H1 (cell line): Measurements from ENCODE around the gene PKD2L2. TPM values are rescaled to one million over a fixed set of nuclear protein-coding genes. Genes with fewer than 3 reads are reported as not detected.
A peak's percentile ranks its signal among the peaks of the same experiment; 100 is the strongest.

Experiments
- CTCF ChIA-PET: fragments of 300-600 bp; sonication (Branson Sonifier 250); formaldehyde crosslinking; loops from one replicate; lab custom pipeline; 2021; ENCODE audit not compliant: partially characterized antibody; lab: Charles Lee
- POLR2A ChIA-PET: fragments of 300-600 bp; sonication (Branson Sonifier 250); formaldehyde crosslinking; loops from one replicate; lab custom pipeline; 2021; ENCODE audit warnings: inconsistent platforms; ENCODE audit not compliant: partially characterized antibody; lab: Charles Lee
- DNase-seq, 2 experiments: peaks; one replicate each; pipeline versions ENCODE4 v3.0.0 to v3.0.0-alpha.2; 2010 to 2022; ENCODE audit warnings: low spot score in 2 of 2, low read depth in 1 of 2, mixed read lengths in 1 of 2
- FAIRE-seq: peaks from 2 replicates; lab custom pipeline; 2011; peaks lifted over from hg19 to GRCh38; lab: Jason Lieb, UNC
- H2AFZ ChIP-seq: 2 replicates; pipeline ENCODE4 v1.8.1; 2012; ENCODE audit warnings: low read length, inconsistent platforms
- H2AK5ac ChIP-seq: 2 replicates; pipeline ENCODE4 v1.6.1; 2013; ENCODE audit warnings: low read depth, low read length
- H2BK120ac ChIP-seq: replicated peaks from 2 replicates; pipeline ENCODE3; 2013; ENCODE audit warnings: low read depth, low read length, inconsistent platforms
- H2BK12ac ChIP-seq: 2 replicates; pipeline ENCODE4 v1.6.1; 2013; ENCODE audit warnings: low read depth, low read length
- H2BK15ac ChIP-seq: 2 replicates; pipeline ENCODE4 v1.6.1; 2013; ENCODE audit warnings: low read length
- H2BK20ac ChIP-seq: 2 replicates; pipeline ENCODE4 v1.6.1; 2013; ENCODE audit warnings: low read length
- H2BK5ac ChIP-seq: 2 replicates; pipeline ENCODE4 v1.6.1; 2013; ENCODE audit warnings: low read depth, low read length
- H3K14ac ChIP-seq: 2 replicates; pipeline ENCODE4 v1.6.1; 2013; ENCODE audit warnings: inconsistent platforms; ENCODE audit not compliant: insufficient read length
- H3K18ac ChIP-seq: 2 replicates; pipeline ENCODE4 v1.6.1; 2013; ENCODE audit warnings: low read length; ENCODE audit errors: extremely low read depth
- H3K23ac ChIP-seq: 2 replicates; pipeline ENCODE4 v1.6.1; 2013; ENCODE audit warnings: inconsistent platforms; ENCODE audit not compliant: insufficient read length
- H3K23me2 ChIP-seq: 2 replicates; pipeline ENCODE4 v1.6.1; 2013; ENCODE audit warnings: low read depth, low read length
- H3K27ac ChIP-seq: 2 replicates; pipeline ENCODE4 v1.6.1; 2011; ENCODE audit warnings: low read depth, low read length, inconsistent platforms
- H3K27me3 ChIP-seq, 4 experiments: replicated peaks in 1 of 4; 1 replicate in 1 of 4; 2 replicates in 3 of 4; pipeline versions ENCODE4 v1.6.1 to v1.8.1; 2011 to 2013; ENCODE audit warnings: low read length in 3 of 4, mild to moderate bottlenecking in 3 of 4, inconsistent platforms in 2 of 4, mixed read lengths in 2 of 4, moderate library complexity in 1 of 4; ENCODE audit not compliant: control insufficient read depth in 3 of 4, insufficient read depth in 3 of 4; ENCODE audit errors: extremely low read depth in 1 of 4
- H3K36me3 ChIP-seq, 4 experiments: 2 replicates each; pipeline versions ENCODE4 v1.6.1 to v1.8.1; 2011 to 2013; ENCODE audit warnings: mild to moderate bottlenecking in 4 of 4, low read length in 3 of 4, moderate library complexity in 2 of 4, control low read depth in 1 of 4, inconsistent platforms in 1 of 4; ENCODE audit not compliant: insufficient read depth in 4 of 4, control insufficient read depth in 2 of 4
- H3K4ac ChIP-seq: replicated peaks from 2 replicates; pipeline ENCODE3; 2013; ENCODE audit warnings: low read length, low read depth, mixed read lengths, inconsistent platforms; ENCODE audit not compliant: insufficient read length
- H3K4me1 ChIP-seq, 4 experiments: replicated peaks in 1 of 4; 1 replicate in 1 of 4; 2 replicates in 3 of 4; pipeline versions ENCODE4 v1.6.1 to v1.8.1; 2011 to 2013; ENCODE audit warnings: low read length in 3 of 4, inconsistent platforms in 2 of 4, mixed read lengths in 1 of 4; ENCODE audit not compliant: insufficient read depth in 4 of 4, control insufficient read depth in 3 of 4
- H3K4me2 ChIP-seq, 2 experiments: 2 replicates each; pipeline versions ENCODE4 v1.6.1 to v1.8.1; 2011 to 2013; ENCODE audit warnings: low read depth in 2 of 2, low read length in 2 of 2, control low read depth in 1 of 2, inconsistent platforms in 1 of 2, mild to moderate bottlenecking in 1 of 2; ENCODE audit not compliant: insufficient read depth in 1 of 2
- H3K4me3 ChIP-seq, 4 experiments: fragments of 200-600, 300-600 bp in 1 of 4; sonication (generic), shearing (Covaris generic), sonication (Bioruptor Twin) in 1 of 4; 2 replicates each; pipeline versions ENCODE4 v1.5.1 to v1.8.1; 2011 to 2016; ENCODE audit warnings: low read length in 4 of 4, low read depth in 3 of 4, control low read depth in 2 of 4, inconsistent platforms in 2 of 4, mild to moderate bottlenecking in 2 of 4, mixed read lengths in 1 of 4, moderate library complexity in 1 of 4; ENCODE audit not compliant: insufficient read depth in 2 of 4; ENCODE audit errors: extremely low read depth in 1 of 4
- H3K56ac ChIP-seq: replicated peaks from 2 replicates; pipeline ENCODE3; 2013; ENCODE audit warnings: low read depth, mild to moderate bottlenecking, mixed read lengths, low read length, inconsistent platforms; ENCODE audit not compliant: insufficient read length
- H3K79me1 ChIP-seq: 2 replicates; pipeline ENCODE4 v1.6.1; 2013; ENCODE audit warnings: low read depth, low read length, control low read depth
- H3K79me2 ChIP-seq, 2 experiments: 2 replicates each; pipeline versions ENCODE4 v1.6.1 to v1.8.1; 2012 to 2013; ENCODE audit warnings: low read length in 2 of 2, mild to moderate bottlenecking in 2 of 2, inconsistent platforms in 1 of 2; ENCODE audit not compliant: insufficient read depth in 2 of 2, control insufficient read depth in 1 of 2
- H3K9ac ChIP-seq, 4 experiments: replicated peaks in 1 of 4; 1 replicate in 1 of 4; 2 replicates in 3 of 4; pipeline versions ENCODE4 v1.6.1 to v1.8.1; 2011 to 2013; ENCODE audit warnings: low read depth in 3 of 4, low read length in 3 of 4, control low read depth in 2 of 4, mild to moderate bottlenecking in 2 of 4, moderate library complexity in 2 of 4, inconsistent platforms in 1 of 4; ENCODE audit errors: extremely low read depth in 1 of 4
- H3K9me3 ChIP-seq, 2 experiments: 2 replicates each; pipeline versions ENCODE4 v1.6.1 to v1.8.1; 2012 to 2013; ENCODE audit warnings: mild to moderate bottlenecking in 2 of 2, moderate library complexity in 2 of 2, control low read depth in 1 of 2, inconsistent platforms in 1 of 2, low read depth in 1 of 2, low read length in 1 of 2, mixed read lengths in 1 of 2; ENCODE audit not compliant: insufficient read depth in 2 of 2
- H4K20me1 ChIP-seq, 2 experiments: replicated peaks in 1 of 2; 2 replicates each; pipeline versions ENCODE3 to v1.8.1; 2011 to 2013; ENCODE audit warnings: inconsistent platforms in 2 of 2, low read length in 2 of 2, mild to moderate bottlenecking in 1 of 2; ENCODE audit not compliant: insufficient read depth in 2 of 2, control insufficient read depth in 1 of 2
- H4K5ac ChIP-seq: 2 replicates; pipeline ENCODE4 v1.6.1; 2013; ENCODE audit warnings: low read length, low read depth, mixed read lengths, inconsistent platforms; ENCODE audit not compliant: insufficient read length
- H4K8ac ChIP-seq: 2 replicates; pipeline ENCODE4 v1.8.0; 2013; ENCODE audit warnings: mild to moderate bottlenecking, moderate library complexity, low read length, inconsistent platforms; ENCODE audit not compliant: insufficient read depth; ENCODE audit errors: extremely low read depth
- H4K91ac ChIP-seq: replicated peaks from 2 replicates; pipeline ENCODE3; 2013; ENCODE audit warnings: low read length, mixed read lengths, inconsistent platforms; ENCODE audit not compliant: insufficient read length
- CTCF ChIP-seq, 3 experiments: IDR thresholded peaks; 1 replicate in 2 of 3; 2 replicates in 1 of 3; pipeline versions ENCODE4 v1.5.1 to v1.6.1; 2011; ENCODE audit warnings: low read length in 3 of 3, mild to moderate bottlenecking in 3 of 3, inconsistent platforms in 2 of 3, low read depth in 1 of 3, moderate library complexity in 1 of 3; ENCODE audit not compliant: insufficient read depth in 1 of 3; ENCODE audit errors: control extremely low read depth in 1 of 3
- RAD21 ChIP-seq, 2 experiments: IDR thresholded peaks in 1 of 2; conservative IDR thresholded peaks in 1 of 2; 2 replicates each; pipeline ENCODE4 v1.6.1; 2011; ENCODE audit warnings: low read depth in 2 of 2, low read length in 2 of 2, improper control_type of control experiment in 1 of 2, inconsistent platforms in 1 of 2, mild to moderate bottlenecking in 1 of 2, moderate library complexity in 1 of 2
- TAF1 ChIP-seq: IDR thresholded peaks from 2 replicates; pipeline ENCODE4 v1.6.1; 2011; ENCODE audit warnings: mild to moderate bottlenecking, low read depth, low read length
- WGBS, 2 experiments: shearing (Covaris generic) in 1 of 2; methylation state at CpG; one replicate each; pipeline versions ENCODE4 v1.1.6 to v1.1.7; 2013 to 2015; ENCODE audit warnings: low lambda C conversion rate in 2 of 2, mixed read lengths in 2 of 2, inconsistent platforms in 1 of 2, low coverage in 1 of 2, missing lambda C conversion rate in 1 of 2; ENCODE audit not compliant: insufficient replicate concordance in 2 of 2, insufficient coverage in 1 of 2, insufficient read length in 1 of 2; ENCODE audit errors: extremely low coverage in 1 of 2, missing lambda C conversion rate in 1 of 2; 5-methylcytosine and 5-hydroxymethylcytosine counted together
- polyA plus RNA-seq, 7 experiments: library from polyadenylated mRNA; depleted of rRNA in 3 of 7; stranded (reverse) in 5 of 7; unstranded in 2 of 7; fragments of >200 nt in 5 of 7; fragments of 200-250 nt in 2 of 7; gene quantifications; 1 replicate in 5 of 7; 2 replicates in 1 of 7; 4 replicates in 1 of 7; pipeline versions ENCODE4 v1.2.1 to v1.2.3, GENCODE V29; 2011 to 2013; ENCODE audit warnings: missing spikeins in 2 of 7, mixed read lengths in 2 of 7
- total RNA-seq: library from RNA; stranded (reverse); fragmentation: NEBNext Ultra II Directional; extraction: Animal tissue kit (Norgen Biotek cat#: 25700); gene quantifications from 2 replicates; pipeline ENCODE4 v1.2.1, GENCODE V29; 2021

Gene PKD2L2
- total and polyA plus RNA-seq, 2 of the 8 experiments (the other 6 are each of a cell fraction or from before 2014, with no cell fraction given): not detected

GRCh38 chr5:137923856-137924255, 34.6 kb downstream of the PKD2L2 start:
- no peak for FAIRE-seq
- no peak overlapping the region for H2AFZ ChIP-seq
- no peak overlapping the region for H3K18ac ChIP-seq
- no peaks in the 10 kb centered on the region for H3K79me1 ChIP-seq
- no peaks in the 10 kb centered on the region for H3K9me3 ChIP-seq
- WGBS, 2 experiments: 84% methylated on average over 4 of the region's 4 CpGs; no CpG with 5 or more reads in 1 of the 2 experiments
- no peak overlapping the region for H2BK12ac ChIP-seq
- H3K79me2 ChIP-seq: no peaks in the 10 kb centered on the region
- ChIA-PET POLR2A (no interaction called here), CTCF (interaction anchor here (0.9 to 1.1 kb wide), 2 partner anchors 11 to 57 kb away, joined by 3 read pairs; no protein-coding TSS in a partner anchor)
- no peak overlapping the region for H3K14ac ChIP-seq
- H2BK120ac ChIP-seq: no peak overlapping the region
- no peak overlapping the region for H3K4ac ChIP-seq
- no peaks in the 10 kb centered on the region for H3K4me1 ChIP-seq
- no peak overlapping the region for H3K4me3 ChIP-seq
- no peaks in the 10 kb centered on the region for H3K27me3 ChIP-seq
- no peak overlapping the region for H3K56ac ChIP-seq
- H4K91ac ChIP-seq: no peak overlapping the region
- no peak overlapping the region for H3K9ac ChIP-seq
- no peak for DNase-seq
- H3K4me2 ChIP-seq: no peak overlapping the region
- TF ChIP-seq RAD21 (IDR thresholded peaks at IDR 0.05 in 1 of 2, conservative IDR thresholded peaks at IDR 0.05 in 1 of 2; ENCODE audit: low read depth in 2 of 2, low read length in 2 of 2) (0 out of 4 replicates have a peak, but pooled peaks of 1 of the 2 experiments have one; percentile 6), TAF1 (no peak), CTCF (IDR thresholded peaks at IDR 0.05; ENCODE audit: control extremely low read depth in 1 of 3, insufficient read depth in 1 of 3, low read depth in 1 of 3, low read length in 3 of 3) (peak in 1 of 3 experiments; percentile 2; a peak in 1 of 4 replicates)
- no peak overlapping the region for H4K5ac ChIP-seq
- no peak overlapping the region for H4K8ac ChIP-seq
- no peak overlapping the region for H3K27ac ChIP-seq
- H3K23ac ChIP-seq: no peak overlapping the region
- no peaks in the 10 kb centered on the region for H3K36me3 ChIP-seq
- H4K20me1 ChIP-seq: no peaks in the 10 kb centered on the region
- no peaks in the 10 kb centered on the region for H3K23me2 ChIP-seq
- no peak overlapping the region for H2BK15ac ChIP-seq
- H2AK5ac ChIP-seq: no peak overlapping the region
- no peak overlapping the region for H2BK20ac ChIP-seq
- no peak overlapping the region for H2BK5ac ChIP-seq
